Measurements from ENCODE around the gene ARL15. TPM values are rescaled to one million over a fixed set of nuclear protein-coding genes. Genes with fewer than 3 reads are reported as not detected.

The ARL15 gene
- total RNA-seq, 6 donors from 2014 or later = 6.7 to 36.4 (median 20.7) TPM

- no peak overlapping the region for H3K27ac ChIP-seq
- H3K4me1 ChIP-seq = no peaks in the 10 kb centered on the region
- DNase-seq = no peak
- H3K4me3 ChIP-seq = no peak overlapping the region
- 73 to 78% methylated on average over 5 of the region's 5 CpGs for WGBS, 2 donors
- ATAC-seq (ENCODE audit: low FRiP score in 2 of 2) = no peak
- peaks cover 0 to 14% (median 3%) of the 10 kb centered on the region in 4 donors for H3K9me3 ChIP-seq
- TF ChIP-seq POLR2AphosphoS5 (IDR thresholded peaks at IDR 0.05) = no peak
- TF ChIP-seq CTCF (IDR thresholded peaks at IDR 0.05) = no peak
- TF ChIP-seq EP300 (IDR thresholded peaks at IDR 0.05) = no peak
- TF ChIP-seq POLR2A (IDR thresholded peaks at IDR 0.05) = no peak
- H3K27me3 ChIP-seq = no peaks in the 10 kb centered on the region
- no peaks in the 10 kb centered on the region for H3K36me3 ChIP-seq
These were observed 37.0 kb upstream of the ARL15 start for GRCh38 chr5:54347221-54347865.

DNA sequence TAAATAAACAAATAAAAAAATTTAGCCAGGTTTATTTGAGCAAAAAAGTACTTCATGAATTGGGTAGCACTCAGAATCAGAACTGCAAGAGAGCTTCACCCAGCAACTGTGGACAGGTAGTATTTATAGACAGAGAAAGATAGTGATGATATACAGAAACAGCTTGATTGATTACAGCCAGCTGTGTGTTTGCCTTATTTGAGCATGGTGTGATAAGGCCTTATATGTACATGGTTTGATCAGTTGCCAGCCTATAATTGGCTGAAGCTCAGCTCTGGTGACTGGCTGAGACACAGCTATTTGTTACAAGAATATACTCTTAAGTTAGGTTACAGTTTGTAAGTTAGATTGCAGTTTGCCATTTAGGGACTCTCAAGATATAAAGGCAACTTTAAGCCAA lies 34.3 kb upstream of the ARL15 start:
- ATAC-seq (ENCODE audit: low FRiP score in 2 of 2) (no peak), DNase-seq (no peak)
- Histone ChIP-seq H3K27me3 (no peaks in the 10 kb centered on the region), H3K9me3 (peaks cover 0 to 14% (median 3%) of the 10 kb centered on the region in 4 donors), H3K4me1 (no peaks in the 10 kb centered on the region), H3K4me3 (no peak overlapping the region), H3K27ac (no peak overlapping the region), H3K36me3 (no peaks in the 10 kb centered on the region)
- TF ChIP-seq EP300 (IDR thresholded peaks at IDR 0.05) (no peak), POLR2AphosphoS5 (IDR thresholded peaks at IDR 0.05) (no peak), POLR2A (IDR thresholded peaks at IDR 0.05) (no peak), CTCF (IDR thresholded peaks at IDR 0.05) (no peak)

DNA sequence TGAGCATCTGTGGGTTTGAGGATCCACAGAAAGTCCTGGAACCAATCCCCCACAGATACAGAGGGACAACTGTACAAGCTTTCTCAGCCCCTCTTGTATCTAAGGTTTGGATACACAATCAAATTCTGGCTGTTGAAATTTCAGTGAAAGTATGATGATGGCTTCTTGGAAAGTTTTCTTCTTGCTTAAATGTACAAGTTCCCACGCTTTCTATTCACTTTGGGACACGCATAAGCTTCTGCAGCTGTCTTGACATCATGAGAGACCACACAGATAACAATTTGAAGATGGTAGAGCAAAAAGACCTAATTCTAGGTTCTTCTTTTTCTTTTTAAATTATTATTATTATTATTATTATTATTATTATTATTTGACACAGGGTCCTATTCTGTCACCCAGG lies 31.6 kb upstream of the ARL15 start:
- TF ChIP-seq EP300 (IDR thresholded peaks at IDR 0.05) = no peak
- TF ChIP-seq CTCF (IDR thresholded peaks at IDR 0.05) = no peak
- no peak for TF ChIP-seq POLR2AphosphoS5 (IDR thresholded peaks at IDR 0.05)
- TF ChIP-seq POLR2A (IDR thresholded peaks at IDR 0.05) = no peak
- H3K9me3 ChIP-seq = peaks cover 0 to 8% (median 2%) of the 10 kb centered on the region in 4 donors
- no peaks in the 10 kb centered on the region for H3K27me3 ChIP-seq
- ATAC-seq (ENCODE audit: low FRiP score in 2 of 2) (no peak), DNase-seq (no peak)
- H3K27ac ChIP-seq = no peak overlapping the region
- H3K36me3 ChIP-seq = no peaks in the 10 kb centered on the region
- no peaks in the 10 kb centered on the region for H3K4me1 ChIP-seq
- WGBS, 2 donors = 90 to 91% methylated on average over 2 of the region's 2 CpGs
- no peak overlapping the region for H3K4me3 ChIP-seq

GRCh38 chr5:54337523-54337922 lies 27.1 kb upstream of the ARL15 start:
- Histone ChIP-seq H3K27me3 (no peaks in the 10 kb centered on the region), H3K36me3 (no peaks in the 10 kb centered on the region), H3K4me1 (no peaks in the 10 kb centered on the region), H3K9me3 (peaks cover 0 to 14% (median 6%) of the 10 kb centered on the region in 4 donors), H3K27ac (no peak overlapping the region), H3K4me3 (no peak overlapping the region)
- DNase-seq = no peak
- no peak for ATAC-seq (ENCODE audit: low FRiP score in 2 of 2)
- TF ChIP-seq EP300 (IDR thresholded peaks at IDR 0.05) (no peak), POLR2A (IDR thresholded peaks at IDR 0.05) (no peak), POLR2AphosphoS5 (IDR thresholded peaks at IDR 0.05) (no peak), CTCF (IDR thresholded peaks at IDR 0.05) (no peak)
- WGBS, 2 donors = 82 to 94% methylated on average over 4 of the region's 4 CpGs

GRCh38 chr5:54332720-54333119 lies 22.3 kb upstream of the ARL15 start:
- no peak for ATAC-seq (ENCODE audit: low FRiP score in 2 of 2)
- Histone ChIP-seq H3K4me1 (no peaks in the 10 kb centered on the region), H3K9me3 (peaks cover 0 to 14% (median 5%) of the 10 kb centered on the region in 4 donors), H3K27me3 (no peaks in the 10 kb centered on the region), H3K27ac (no peak overlapping the region), H3K4me3 (no peak overlapping the region), H3K36me3 (no peaks in the 10 kb centered on the region)
- DNase-seq = no peak
- no peak for TF ChIP-seq POLR2AphosphoS5 (IDR thresholded peaks at IDR 0.05)
- TF ChIP-seq CTCF (IDR thresholded peaks at IDR 0.05) = no peak
- no peak for TF ChIP-seq POLR2A (IDR thresholded peaks at IDR 0.05)
- TF ChIP-seq EP300 (IDR thresholded peaks at IDR 0.05) = no peak
- 70 to 89% methylated on average over 1 of the region's 1 CpG for WGBS, 2 donors

Data from upper lobe of left lung (tissue), 6 donors.